PC-3 (cell line): ENCODE results near the gene ST6GALNAC2. TPM values are rescaled to one million over a fixed set of nuclear protein-coding genes. Genes with fewer than 3 reads are reported as not detected.

Source experiments
- ATAC-seq: fragments of 200-7000 bp; cut with Tn5 transposase; 2 replicates; pipeline ENCODE4 v1.9.1; 2020; ENCODE audit warnings: mild to moderate bottlenecking, moderate library complexity
- Bru-seq: library from RNA; stranded (reverse); fragments of 400-500 nt; gene quantifications from one replicate; lab custom pipeline; 2021; lab: Mats Ljungman, UMichigan
- BruChase-seq, 2 experiments: library from RNA; stranded (reverse); fragments of 400-500 nt; gene quantifications; one replicate each; lab custom pipeline; 2021; lab: Mats Ljungman, UMichigan
- BruUV-seq: library from RNA; stranded (reverse); fragments of 400-500 nt; replicated peaks from 2 replicates; lab custom pipeline; 2021; lab: Mats Ljungman, UMichigan
- CTCF ChIA-PET: fragments of 300-600 bp; sonication (Branson Sonifier 250); formaldehyde crosslinking; loops from one replicate; lab custom pipeline; 2022; ENCODE audit warnings: antibody characterized with exemption; lab: Charles Lee
- POLR2A ChIA-PET: fragments of 300-600 bp; sonication (Branson Sonifier 250); formaldehyde crosslinking; loops from one replicate; lab custom pipeline; 2022; ENCODE audit warnings: antibody characterized with exemption; ENCODE audit not compliant: unreplicated experiment; lab: Charles Lee
- DNase-seq: peaks from one replicate; pipeline ENCODE4 v3.0.0-alpha.2; 2015
- H2AFZ ChIP-seq: fragments of 300-600 bp; sonication (generic); 2 replicates; pipeline ENCODE4 v1.6.0; 2016; ENCODE audit warnings: antibody characterized with exemption, low read length
- H3F3A ChIP-seq: fragments of 300-600 bp; sonication (generic); one replicate; pipeline ENCODE4 v1.6.0; 2017; ENCODE audit warnings: antibody characterized with exemption, low read length, control low read depth, mild to moderate bottlenecking; ENCODE audit not compliant: unreplicated experiment
- H3K27ac ChIP-seq: fragments of 300-600 bp; sonication (generic); 2 replicates; pipeline ENCODE4 v1.5.1; 2016; ENCODE audit warnings: mild to moderate bottlenecking, low read length
- H3K27me3 ChIP-seq: fragments of 300-600 bp; sonication (generic); 2 replicates; pipeline ENCODE4 v1.6.1; 2016; ENCODE audit warnings: low read length, mixed read lengths
- H3K36me3 ChIP-seq: fragments of 300-600 bp; sonication (generic); 2 replicates; pipeline ENCODE4 v1.6.1; 2016; ENCODE audit warnings: low read depth, mixed run types, low read length, mixed read lengths
- H3K4me1 ChIP-seq: fragments of 300-600 bp; sonication (generic); 2 replicates; pipeline ENCODE4 v1.5.1; 2016; ENCODE audit warnings: low read length; ENCODE audit not compliant: insufficient read depth
- H3K4me2 ChIP-seq: fragments of 300-600 bp; sonication (generic); 2 replicates; pipeline ENCODE4 v1.6.0; 2016; ENCODE audit warnings: low read length
- H3K4me3 ChIP-seq: fragments of 300-600 bp; sonication (generic); 2 replicates; pipeline ENCODE4 v1.5.1; 2016; ENCODE audit warnings: mild to moderate bottlenecking, low read length, mixed read lengths
- H3K79me2 ChIP-seq: fragments of 300-600 bp; sonication (generic); 2 replicates; pipeline ENCODE4 v1.6.1; 2017; ENCODE audit warnings: low read length, mixed read lengths
- H3K9ac ChIP-seq: fragments of 300-600 bp; sonication (generic); 2 replicates; pipeline ENCODE4 v1.6.0; 2016; ENCODE audit warnings: mild to moderate bottlenecking, low read length
- H3K9me2 ChIP-seq: fragments of 300-600 bp; sonication (generic); replicated peaks from 2 replicates; pipeline ENCODE4 v1.6.1; 2016; ENCODE audit warnings: mixed run types, low read length, mixed read lengths
- H3K9me3 ChIP-seq: fragments of 300-600 bp; sonication (generic); 2 replicates; pipeline ENCODE4 v1.6.1; 2016; ENCODE audit warnings: low read length, mixed read lengths
- H4K20me1 ChIP-seq: fragments of 300-600 bp; sonication (generic); 2 replicates; pipeline ENCODE4 v1.6.1; 2016; ENCODE audit warnings: low read length, mixed read lengths
- EZH2 ChIP-seq: fragments of 300-600 bp; sonication (generic); IDR thresholded peaks from one replicate; pipeline ENCODE4 v1.6.1; 2017; ENCODE audit warnings: antibody characterized with exemption, mild to moderate bottlenecking, low read length; ENCODE audit not compliant: unreplicated experiment
- EZH2phosphoT487 ChIP-seq: fragments of 300-600 bp; sonication (generic); IDR thresholded peaks from 2 replicates; pipeline ENCODE4 v1.6.1; 2018; ENCODE audit warnings: mild to moderate bottlenecking, antibody characterized with exemption, low read length, borderline replicate concordance
- intact Hi-C: fragments of 100-400 bp; cut with micrococcal nuclease; formaldehyde crosslinking; loops from 2 replicates; pipeline ENCODE4 v1.9.0; 2023
- long read RNA-seq: library from polyadenylated mRNA; unstranded; transcript quantifications from one replicate; pipeline ENCODE4 v2.0.0, GENCODE V29; 2021; ENCODE audit not compliant: unreplicated experiment
- total RNA-seq: library from RNA; depleted of rRNA; stranded (reverse); fragments of >200 nt; gene quantifications from 2 replicates; pipeline ENCODE4 v1.2.3, GENCODE V29; 2014; rRNA removed
- TF ChIP-seq, protein P1 (sequence below): fragments of 300-600 bp; sonication (generic); conservative IDR thresholded peaks from 2 replicates; pipeline ENCODE4 v1.5.1; 2017; ENCODE audit warnings: antibody characterized with exemption, low read depth, mild to moderate bottlenecking, low read length

Gene ST6GALNAC2
- total RNA-seq (1.0 and 6.4 TPM in 2 replicates), Bru-seq, nascent RNA (percentile 56 among the genes with signal in this experiment), BruChase-seq, experiment 1, labeled RNA remaining after a 6-hour chase (percentile 45 among the genes with signal in this experiment), BruChase-seq, experiment 2, labeled RNA remaining after a 2-hour chase (percentile 61 among the genes with signal in this experiment)
- long read RNA-seq, transcript ST6GALNAC2-201 (9 exons, 2,170 nt), result major isoform, 15 of 54 reads
- long read RNA-seq, partial matches to known transcripts, result 6 of 54 reads
- long read RNA-seq, other reads (novel, unspliced or antisense), result 33 of 54 reads

GRCh38 chr17:76585649-76586593, at the start of gene ST6GALNAC2:
Gene ST6GALNAC2, minus strand, starts transcription at chr17:76585860. Its CDS starts 52 bp downstream, at chr17:76585808.
- DNase-seq, result peak; percentile 84
- Histone ChIP-seq H2AFZ (peak within 1 kb of the TSS; percentile 75), H3K4me1 (0 out of 2 replicates have a peak, but pooled peaks cover 4% of the 10 kb centered on the region), H3F3A (no peaks in the 10 kb centered on the region), H3K4me2 (peak within 1 kb of the TSS; percentile 93), H3K9ac (peak within 1 kb of the TSS; percentile 68), H4K20me1 (no peaks in the 10 kb centered on the region), H3K4me3 (peak within 1 kb of the TSS; percentile 80), H3K9me3 (no peaks in the 10 kb centered on the region), H3K27ac (no peak within 1 kb of the TSS), H3K27me3 (no peaks in the 10 kb centered on the region), H3K36me3 (no peaks in the 10 kb centered on the region), H3K9me2 (no peaks in the 10 kb centered on the region), H3K79me2 (no peaks in the 10 kb centered on the region)
- POLR2A ChIA-PET, result no interaction called here
- ATAC-seq, result peak; percentile 94
- TF ChIP-seq, protein P1, sequence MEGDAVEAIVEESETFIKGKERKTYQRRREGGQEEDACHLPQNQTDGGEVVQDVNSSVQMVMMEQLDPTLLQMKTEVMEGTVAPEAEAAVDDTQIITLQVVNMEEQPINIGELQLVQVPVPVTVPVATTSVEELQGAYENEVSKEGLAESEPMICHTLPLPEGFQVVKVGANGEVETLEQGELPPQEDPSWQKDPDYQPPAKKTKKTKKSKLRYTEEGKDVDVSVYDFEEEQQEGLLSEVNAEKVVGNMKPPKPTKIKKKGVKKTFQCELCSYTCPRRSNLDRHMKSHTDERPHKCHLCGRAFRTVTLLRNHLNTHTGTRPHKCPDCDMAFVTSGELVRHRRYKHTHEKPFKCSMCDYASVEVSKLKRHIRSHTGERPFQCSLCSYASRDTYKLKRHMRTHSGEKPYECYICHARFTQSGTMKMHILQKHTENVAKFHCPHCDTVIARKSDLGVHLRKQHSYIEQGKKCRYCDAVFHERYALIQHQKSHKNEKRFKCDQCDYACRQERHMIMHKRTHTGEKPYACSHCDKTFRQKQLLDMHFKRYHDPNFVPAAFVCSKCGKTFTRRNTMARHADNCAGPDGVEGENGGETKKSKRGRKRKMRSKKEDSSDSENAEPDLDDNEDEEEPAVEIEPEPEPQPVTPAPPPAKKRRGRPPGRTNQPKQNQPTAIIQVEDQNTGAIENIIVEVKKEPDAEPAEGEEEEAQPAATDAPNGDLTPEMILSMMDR, result peak; percentile 60
- TF ChIP-seq EZH2phosphoT487, result peak; percentile 74; the same call in 1 of the 2 replicates
- no peak for TF ChIP-seq EZH2
- CTCF ChIA-PET, result interaction anchor here (0.5 to 1.9 kb wide), 8 partner anchors 23 to 215 kb away, joined by 3 to 11 read pairs (median 8); no protein-coding TSS in a partner anchor
- intact Hi-C loops, result loop anchor here (1.0 to 2.0 kb wide), 2 partner anchors 28 to 37 kb away; no protein-coding TSS in a partner anchor
- BruUV-seq, result no TSS peak

DNA sequence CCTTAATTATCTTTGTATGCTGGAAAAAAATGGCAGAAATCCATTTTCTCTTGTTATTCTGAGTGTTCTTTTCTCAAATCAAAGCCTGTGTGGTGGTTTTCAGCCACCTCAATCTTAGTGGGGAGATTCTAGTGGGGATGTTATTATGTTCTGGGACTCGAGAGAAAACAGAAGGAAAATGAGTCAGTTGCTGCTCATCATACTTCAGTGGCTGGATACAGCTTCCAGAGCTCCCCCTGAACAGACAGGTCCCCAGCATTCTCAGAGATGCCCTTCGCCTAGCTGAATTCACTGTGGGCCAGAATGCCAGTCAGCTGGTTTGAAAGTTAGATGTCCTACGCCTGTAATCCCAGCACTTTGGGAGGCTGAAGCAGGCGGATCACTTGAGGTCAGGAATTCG, 49.4 kb upstream of the ST6GALNAC2 start:
- POLR2A ChIA-PET, result interaction anchor here (0.6 kb wide), 1 partner anchor 10 kb away, joined by 3 read pairs; no protein-coding TSS in a partner anchor
- Histone ChIP-seq H3K36me3 (no peaks in the 10 kb centered on the region), H3K4me2 (no peak overlapping the region), H3K9me2 (no peaks in the 10 kb centered on the region), H3K9ac (no peak overlapping the region), H3K27me3 (no peaks in the 10 kb centered on the region), H3K9me3 (no peaks in the 10 kb centered on the region), H3F3A (no peaks in the 10 kb centered on the region), H3K79me2 (no peaks in the 10 kb centered on the region), H4K20me1 (no peaks in the 10 kb centered on the region), H3K4me3 (no peak overlapping the region), H3K27ac (no peak overlapping the region), H2AFZ (no peak overlapping the region), H3K4me1 (no peaks in the 10 kb centered on the region)
- intact Hi-C loops, result no loop called here
- ATAC-seq, result peak; percentile 24; the same call in 1 of the 2 replicates
- BruUV-seq, result no TSS peak
- CTCF ChIA-PET, result no interaction called here
- TF ChIP-seq, protein P1, result no peak
- TF ChIP-seq EZH2phosphoT487, result no peak
- TF ChIP-seq EZH2, result no peak
- no peak for DNase-seq
